ENCODE data around the gene GCM1. TPM values are rescaled to one million over a fixed set of nuclear protein-coding genes. Genes with fewer than 3 reads are reported as not detected.

The GCM1 gene
- total RNA-seq, 1 donor from 2014 or later: not detected

DNA sequence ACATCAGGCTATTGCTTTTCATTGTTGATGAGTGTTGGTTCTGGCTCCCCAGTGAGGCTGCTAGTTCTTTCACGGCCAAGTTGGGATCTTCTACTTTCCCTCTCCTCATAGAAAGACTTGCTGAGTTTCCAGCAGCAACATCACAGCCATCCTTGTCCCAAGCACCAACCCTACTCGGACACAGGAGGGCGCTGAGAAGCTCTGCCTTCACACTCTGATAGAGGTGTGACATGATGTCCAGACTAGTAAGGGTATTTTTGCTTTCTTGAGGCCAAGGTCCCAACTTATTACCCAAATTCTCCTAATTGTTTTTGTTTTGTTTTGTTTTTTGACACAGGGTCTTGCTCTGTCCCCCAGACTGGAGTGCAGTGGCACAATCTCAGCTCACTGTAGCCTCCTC, 3.0 kb upstream of the GCM1 start:
- TF ChIP-seq, protein P1, sequence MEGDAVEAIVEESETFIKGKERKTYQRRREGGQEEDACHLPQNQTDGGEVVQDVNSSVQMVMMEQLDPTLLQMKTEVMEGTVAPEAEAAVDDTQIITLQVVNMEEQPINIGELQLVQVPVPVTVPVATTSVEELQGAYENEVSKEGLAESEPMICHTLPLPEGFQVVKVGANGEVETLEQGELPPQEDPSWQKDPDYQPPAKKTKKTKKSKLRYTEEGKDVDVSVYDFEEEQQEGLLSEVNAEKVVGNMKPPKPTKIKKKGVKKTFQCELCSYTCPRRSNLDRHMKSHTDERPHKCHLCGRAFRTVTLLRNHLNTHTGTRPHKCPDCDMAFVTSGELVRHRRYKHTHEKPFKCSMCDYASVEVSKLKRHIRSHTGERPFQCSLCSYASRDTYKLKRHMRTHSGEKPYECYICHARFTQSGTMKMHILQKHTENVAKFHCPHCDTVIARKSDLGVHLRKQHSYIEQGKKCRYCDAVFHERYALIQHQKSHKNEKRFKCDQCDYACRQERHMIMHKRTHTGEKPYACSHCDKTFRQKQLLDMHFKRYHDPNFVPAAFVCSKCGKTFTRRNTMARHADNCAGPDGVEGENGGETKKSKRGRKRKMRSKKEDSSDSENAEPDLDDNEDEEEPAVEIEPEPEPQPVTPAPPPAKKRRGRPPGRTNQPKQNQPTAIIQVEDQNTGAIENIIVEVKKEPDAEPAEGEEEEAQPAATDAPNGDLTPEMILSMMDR (IDR thresholded peaks at IDR 0.05): no peak
- H3K27ac ChIP-seq: no peak overlapping the region
- no peak overlapping the region for H3K4me3 ChIP-seq
- no peaks in the 10 kb centered on the region for H3K9me3 ChIP-seq
- H3K4me1 ChIP-seq: no peaks in the 10 kb centered on the region
- ATAC-seq: no peak
- no peaks in the 10 kb centered on the region for H3K36me3 ChIP-seq
- intact Hi-C loops (cut with DNase I): no loop called here
- DNase-seq: no peak
- no peaks in the 10 kb centered on the region for H3K27me3 ChIP-seq (ENCODE audit: low read depth)

DNA sequence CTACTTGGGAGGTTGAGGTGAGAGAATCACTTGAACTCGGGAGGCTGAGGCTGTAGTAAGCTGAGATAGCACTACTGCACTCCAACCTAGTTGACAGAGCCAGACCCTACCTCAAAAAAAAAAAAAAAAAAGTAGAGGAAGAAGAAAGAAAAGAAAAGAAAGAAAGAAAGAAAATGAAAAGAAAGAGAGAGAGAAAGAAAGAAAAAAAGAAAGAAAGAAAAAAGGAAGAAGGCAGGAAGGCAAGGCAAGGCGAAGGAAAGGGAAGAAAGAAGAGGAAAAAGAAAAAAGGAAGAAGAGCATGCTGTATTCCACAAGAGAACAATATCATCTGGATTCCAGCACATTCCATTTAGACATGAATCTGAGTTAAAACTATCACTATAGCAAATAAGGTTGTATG, 3.8 kb downstream of the GCM1 start:
- Histone ChIP-seq H3K27ac (no peak overlapping the region), H3K4me1 (no peaks in the 10 kb centered on the region), H3K27me3 (ENCODE audit: low read depth) (no peaks in the 10 kb centered on the region), H3K4me3 (no peak overlapping the region), H3K9me3 (no peaks in the 10 kb centered on the region), H3K36me3 (no peaks in the 10 kb centered on the region)
- intact Hi-C loops (cut with DNase I): no loop called here
- no peak for DNase-seq
- no peak for ATAC-seq
- TF ChIP-seq, protein P1 (IDR thresholded peaks at IDR 0.05): no peak

DNA sequence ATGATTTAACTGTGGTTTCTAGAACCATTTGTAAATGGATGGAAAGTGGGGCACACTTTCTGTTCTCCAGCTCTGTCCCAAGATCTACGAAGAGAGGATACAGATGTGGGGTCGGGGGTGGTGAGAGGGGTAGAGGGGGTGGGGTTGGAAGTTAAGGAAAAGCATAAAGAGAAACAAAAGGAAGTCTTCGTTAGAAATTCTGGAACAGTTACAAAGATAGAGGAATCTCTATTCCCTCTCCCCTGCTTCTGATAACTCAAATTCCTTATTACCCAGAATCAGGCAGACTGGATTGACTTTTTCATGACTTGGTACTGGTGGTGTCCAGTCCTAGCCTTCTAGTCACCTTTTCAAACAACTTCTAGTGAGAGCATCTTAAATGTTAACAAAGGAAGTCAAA, 4.9 kb downstream of the GCM1 start:
- H3K27ac ChIP-seq: no peak overlapping the region
- no peaks in the 10 kb centered on the region for H3K27me3 ChIP-seq (ENCODE audit: low read depth)
- TF ChIP-seq, protein P1 (IDR thresholded peaks at IDR 0.05): no peak
- H3K4me3 ChIP-seq: no peak overlapping the region
- no peaks in the 10 kb centered on the region for H3K9me3 ChIP-seq
- DNase-seq: no peak
- no peaks in the 10 kb centered on the region for H3K36me3 ChIP-seq
- intact Hi-C loops (cut with DNase I): no loop called here
- no peak for ATAC-seq
- H3K4me1 ChIP-seq: no peaks in the 10 kb centered on the region

DNA sequence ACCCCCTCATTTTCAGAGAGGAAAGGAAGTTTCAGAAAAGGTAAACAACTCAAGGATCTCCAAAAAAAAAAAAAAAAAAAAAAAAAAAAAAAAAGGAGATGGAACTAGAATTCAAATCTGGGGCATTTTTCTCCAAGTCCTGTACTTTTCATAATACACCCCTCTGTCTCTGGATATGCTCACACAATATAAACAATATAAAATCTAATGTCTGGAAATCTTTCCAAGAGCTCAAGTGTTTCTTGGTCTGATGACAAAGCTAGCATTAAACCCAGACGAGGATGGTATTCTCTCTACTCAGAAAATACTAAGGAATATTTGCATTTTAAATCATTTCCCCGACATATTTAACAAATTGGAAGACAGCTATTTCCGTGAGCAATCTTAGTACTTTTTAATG, 5.8 kb downstream of the GCM1 start:
- no peak for ATAC-seq
- Histone ChIP-seq H3K4me1 (no peaks in the 10 kb centered on the region), H3K4me3 (no peak overlapping the region), H3K27ac (no peak overlapping the region), H3K9me3 (no peaks in the 10 kb centered on the region), H3K27me3 (ENCODE audit: low read depth) (no peaks in the 10 kb centered on the region), H3K36me3 (no peaks in the 10 kb centered on the region)
- DNase-seq: no peak
- intact Hi-C loops (cut with DNase I): no loop called here
- TF ChIP-seq, protein P1 (IDR thresholded peaks at IDR 0.05): no peak

DNA sequence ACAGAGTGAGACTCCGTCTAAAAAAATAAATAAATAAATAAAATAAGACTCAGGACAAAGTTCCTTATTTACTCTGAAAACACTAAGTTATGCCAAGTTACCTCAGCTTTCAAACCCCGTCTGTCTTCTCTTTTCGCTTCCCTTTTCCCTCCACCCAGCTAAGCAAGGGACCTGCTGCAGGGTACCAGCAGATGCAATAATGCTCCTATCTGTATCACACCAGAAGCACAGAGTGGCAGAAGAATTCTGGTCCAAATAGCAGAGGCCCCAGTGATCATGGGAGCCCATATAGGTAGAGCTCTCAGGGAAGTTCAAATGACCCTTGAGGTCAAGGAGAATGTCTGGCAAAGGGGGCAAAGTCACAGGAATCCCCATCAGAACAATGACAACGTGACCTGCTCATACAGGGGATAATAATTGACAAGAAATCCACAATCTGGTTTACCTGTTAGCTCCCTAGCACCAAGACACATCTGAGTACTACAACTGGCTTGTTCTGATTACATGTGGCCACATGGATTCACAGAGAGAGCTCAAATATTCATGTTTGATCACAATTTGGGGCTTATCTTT, 8.7 kb downstream of the GCM1 start:
- H3K36me3 ChIP-seq: no peaks in the 10 kb centered on the region
- TF ChIP-seq, protein P1 (IDR thresholded peaks at IDR 0.05): no peak
- intact Hi-C loops (cut with DNase I): no loop called here
- no peaks in the 10 kb centered on the region for H3K27me3 ChIP-seq (ENCODE audit: low read depth)
- no peak overlapping the region for H3K27ac ChIP-seq
- H3K4me3 ChIP-seq: no peak overlapping the region
- H3K4me1 ChIP-seq: no peaks in the 10 kb centered on the region
- H3K9me3 ChIP-seq: no peaks in the 10 kb centered on the region
- ATAC-seq (no peak), DNase-seq (no peak)

Measured in lower lobe of right lung (tissue), 2 donors.